Kidney (tissue), 14 donors: Measurements from ENCODE around the gene RSRC1. TPM values are rescaled to one million over a fixed set of nuclear protein-coding genes. Genes with fewer than 3 reads are reported as not detected.

Source experiments
- DNase-seq, 5 donors: peaks; one replicate each; pipeline ENCODE4 v3.0.0-alpha.2; 2013 to 2020
- FAIRE-seq: peaks from 2 replicates; lab custom pipeline; 2012; peaks lifted over from hg19 to GRCh38; lab: Jason Lieb, UNC
- H3K27ac ChIP-seq, 2 donors: one replicate each; pipeline ENCODE4 v1.7.0; 2013; ENCODE audit warnings: low read depth in 2 of 2, low read length in 2 of 2, inconsistent platforms in 1 of 2
- H3K27me3 ChIP-seq: one replicate; pipeline ENCODE4 v1.7.1; 2013; ENCODE audit warnings: low read length, inconsistent platforms; ENCODE audit not compliant: control insufficient read depth, insufficient read depth
- H3K36me3 ChIP-seq, 3 donors: one replicate each; pipeline versions ENCODE4 v1.7.0 to v1.7.1; 2013; ENCODE audit warnings: low read length in 3 of 3, control low read depth in 1 of 3, inconsistent platforms in 1 of 3; ENCODE audit not compliant: insufficient read depth in 3 of 3, control insufficient read depth in 2 of 3
- H3K4me1 ChIP-seq, 3 donors: one replicate each; pipeline versions ENCODE4 v1.7.0 to v1.7.1; 2013; ENCODE audit warnings: low read length in 3 of 3, inconsistent platforms in 1 of 3, low read depth in 1 of 3; ENCODE audit not compliant: control insufficient read depth in 2 of 3, insufficient read depth in 2 of 3
- H3K4me3 ChIP-seq, 3 donors: one replicate each; pipeline versions ENCODE4 v1.7.0 to v1.8.1; 2013; ENCODE audit warnings: low read length in 3 of 3, control low read depth in 1 of 3, inconsistent platforms in 1 of 3
- H3K9ac ChIP-seq, 3 donors: one replicate each; pipeline versions ENCODE4 v1.7.0 to v1.7.1; 2013; ENCODE audit warnings: low read length in 3 of 3, control low read depth in 1 of 3, inconsistent platforms in 1 of 3
- H3K9me3 ChIP-seq, 3 donors: one replicate each; pipeline versions ENCODE4 v1.7.0 to v1.7.1; 2013; ENCODE audit warnings: low read length in 3 of 3, control low read depth in 1 of 3, inconsistent platforms in 1 of 3; ENCODE audit not compliant: control insufficient read depth in 2 of 3, insufficient read depth in 1 of 3
- CTCF ChIP-seq: IDR thresholded peaks from 3 replicates; pipeline ENCODE4 v1.5.1; 2012; ENCODE audit warnings: mild to moderate bottlenecking, moderate library complexity, borderline replicate concordance; ENCODE audit not compliant: insufficient read depth; ENCODE audit errors: extremely low read depth
- intact Hi-C: fragments of 100-400 bp; cut with DNase I; formaldehyde crosslinking; loops from one replicate; pipeline ENCODE4 v1.11.1; 2022
- polyA plus RNA-seq: library from polyadenylated mRNA; stranded (reverse); fragments of 350-450 nt; fragmentation: Illumina TruSeq; extraction: RNeasy Lipid Tissue Mini Kit (QIAGEN cat#74804); gene quantifications from one replicate; pipeline ENCODE4 v1.2.3, GENCODE V29; 2014; ENCODE audit warnings: low read depth, low replicate concordance; ENCODE audit not compliant: insufficient read depth
- total RNA-seq: library from RNA; stranded (reverse); fragmentation: NEBNext Ultra II Directional; extraction: Animal tissue kit (Norgen Biotek cat#: 25700); gene quantifications from one replicate; pipeline ENCODE4 v1.2.1, GENCODE V29; 2021
- donor health status: control.
- donor health status: control.
- donor health status: control.
- donor health status: control.
- donor health status: control.
- donor health status: DM: yes; HTN: yes; CAD: no.
- donor health status: Normal renal cell carcinoma (clear cell type).

The RSRC1 gene
- total and polyA plus RNA-seq, 2 donors from 2014 or later: 14.3 to 33.8 TPM

DNA sequence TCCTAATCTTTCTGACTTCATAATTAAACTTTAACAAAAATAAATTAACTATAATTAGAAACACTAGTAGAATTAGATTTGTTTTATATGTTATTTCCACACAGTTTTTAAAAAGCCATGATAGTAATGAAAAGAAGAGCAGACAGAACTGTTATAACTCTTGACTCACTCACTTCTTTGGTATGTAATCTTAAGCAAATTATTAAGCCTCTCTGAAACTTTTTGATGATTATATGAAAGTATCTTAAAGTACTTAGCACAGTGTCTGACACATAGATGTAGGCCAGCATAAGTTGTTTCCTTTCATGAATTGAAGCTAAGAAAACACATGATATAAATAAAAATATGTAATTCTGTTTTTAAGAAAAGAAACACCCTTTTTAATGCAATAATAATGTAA is 337.5 kb downstream of the RSRC1 start:
- intact Hi-C loops: no loop called here
- H3K27me3 ChIP-seq: no peaks in the 10 kb centered on the region
- DNase-seq (no peak), FAIRE-seq (no peak)
- no peak overlapping the region for H3K9ac ChIP-seq
- H3K4me1 ChIP-seq: no peaks in the 10 kb centered on the region
- no peak overlapping the region for H3K27ac ChIP-seq
- no peak for TF ChIP-seq CTCF
- H3K36me3 ChIP-seq: no peaks in the 10 kb centered on the region
- H3K4me3 ChIP-seq: no peak overlapping the region
- no peaks in the 10 kb centered on the region for H3K9me3 ChIP-seq

DNA sequence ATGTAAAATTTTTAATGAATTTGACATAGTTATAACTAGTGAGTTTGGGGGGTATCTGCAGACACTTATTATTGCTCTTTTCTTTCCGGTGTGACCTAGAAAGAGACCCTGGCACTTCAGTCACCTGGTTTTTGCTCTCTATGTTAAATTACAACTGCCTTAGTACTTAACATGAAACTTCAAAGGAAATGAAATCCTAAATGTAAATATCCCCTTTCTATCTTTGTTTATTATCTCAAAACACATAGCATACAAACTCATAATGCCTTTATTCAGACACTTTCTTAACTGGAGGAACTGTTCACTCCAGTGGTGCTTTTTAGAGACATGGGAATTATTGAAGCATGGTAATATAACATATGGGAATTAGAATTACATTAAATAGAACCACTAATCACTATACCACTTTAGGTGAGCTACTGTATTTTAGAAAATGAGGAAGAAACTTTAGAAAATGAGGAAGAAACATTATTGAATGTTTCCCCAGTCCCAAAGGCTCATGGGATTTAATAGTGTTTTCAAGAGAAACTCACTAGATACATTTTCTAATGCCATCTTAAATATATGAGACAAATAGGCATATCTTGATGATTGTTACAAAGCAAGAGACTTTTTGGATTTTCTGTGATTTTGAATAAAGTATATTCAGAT is 341.6 kb downstream of the RSRC1 start:
- intact Hi-C loops: no loop called here
- no peak for TF ChIP-seq CTCF
- no peak for FAIRE-seq
- H3K4me1 ChIP-seq: no peaks in the 10 kb centered on the region
- no peaks in the 10 kb centered on the region for H3K36me3 ChIP-seq
- H3K27ac ChIP-seq: no peak overlapping the region
- DNase-seq: no peak
- H3K4me3 ChIP-seq: no peak overlapping the region
- no peaks in the 10 kb centered on the region for H3K9me3 ChIP-seq
- no peak overlapping the region for H3K9ac ChIP-seq
- H3K27me3 ChIP-seq: no peaks in the 10 kb centered on the region

DNA sequence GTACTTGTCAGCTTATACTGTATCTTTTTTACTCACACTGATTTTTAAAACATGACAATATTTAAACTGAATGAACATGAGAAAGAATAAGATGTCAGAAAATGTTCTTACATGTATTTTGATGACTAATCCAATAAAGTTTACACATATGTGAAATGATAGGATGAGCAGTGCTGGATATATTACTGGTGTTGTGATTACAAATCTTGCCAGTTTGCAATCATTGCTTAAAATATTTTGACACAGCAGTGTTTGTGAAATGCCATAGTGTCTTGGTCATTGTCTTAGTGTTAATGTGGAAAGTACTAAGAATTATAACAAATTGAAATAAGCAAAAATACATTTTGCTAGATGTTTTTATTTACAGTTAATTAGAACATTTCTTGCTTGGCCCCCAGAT is 342.4 kb downstream of the RSRC1 start:
- H3K36me3 ChIP-seq: no peaks in the 10 kb centered on the region
- H3K27me3 ChIP-seq: no peaks in the 10 kb centered on the region
- no peak for FAIRE-seq
- H3K9me3 ChIP-seq: no peaks in the 10 kb centered on the region
- no peak overlapping the region for H3K9ac ChIP-seq
- DNase-seq: no peak
- H3K27ac ChIP-seq: no peak overlapping the region
- TF ChIP-seq CTCF: no peak
- H3K4me1 ChIP-seq: no peaks in the 10 kb centered on the region
- intact Hi-C loops: no loop called here
- H3K4me3 ChIP-seq: no peak overlapping the region

DNA sequence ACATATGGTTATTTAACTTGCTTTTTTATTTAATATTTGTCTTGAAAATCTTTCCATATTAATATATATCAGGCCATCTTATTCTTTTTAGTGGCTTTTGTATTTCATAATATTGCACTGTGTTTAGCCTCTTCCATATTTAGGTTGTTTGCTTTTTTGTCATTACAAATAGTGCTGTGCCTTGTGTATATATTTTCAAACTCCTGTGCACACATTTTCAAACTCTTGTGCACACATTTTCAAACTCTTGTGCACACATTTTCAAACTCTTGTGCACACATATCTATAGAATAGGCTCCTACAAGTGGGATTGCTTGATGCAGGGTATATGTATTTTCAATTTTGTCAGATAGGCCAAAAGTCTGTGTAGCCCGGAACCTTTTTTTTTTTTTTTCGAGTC is 343.1 kb downstream of the RSRC1 start:
- H3K4me3 ChIP-seq: no peak overlapping the region
- H3K27ac ChIP-seq: no peak overlapping the region
- H3K9ac ChIP-seq: no peak overlapping the region
- DNase-seq (no peak), FAIRE-seq (no peak)
- no peaks in the 10 kb centered on the region for H3K4me1 ChIP-seq
- no peak for TF ChIP-seq CTCF
- no peaks in the 10 kb centered on the region for H3K9me3 ChIP-seq
- intact Hi-C loops: no loop called here
- H3K36me3 ChIP-seq: no peaks in the 10 kb centered on the region
- no peaks in the 10 kb centered on the region for H3K27me3 ChIP-seq
